NCI-H2227 treated with DMSO at 0.1 percent for 48 hours (cell line): ENCODE results near the gene GHSR.

Experiments
- DNase-seq: peaks from one replicate; lab custom pipeline; 2025; lab: John Stamatoyannopoulos, UW

The GHSR gene

GRCh38 chr3:172437713-172438112 lies 10.5 kb downstream of the GHSR start:
- no peak for DNase-seq

- no peak for DNase-seq
These were observed 32.9 kb downstream of the GHSR start for GRCh38 chr3:172415323-172415722.

GRCh38 chr3:172411478-172411947 lies 36.7 kb downstream of the GHSR start:
- DNase-seq = no peak

- DNase-seq = no peak
These were observed 37.4 kb downstream of the GHSR start for GRCh38 chr3:172410702-172411477.

DNA sequence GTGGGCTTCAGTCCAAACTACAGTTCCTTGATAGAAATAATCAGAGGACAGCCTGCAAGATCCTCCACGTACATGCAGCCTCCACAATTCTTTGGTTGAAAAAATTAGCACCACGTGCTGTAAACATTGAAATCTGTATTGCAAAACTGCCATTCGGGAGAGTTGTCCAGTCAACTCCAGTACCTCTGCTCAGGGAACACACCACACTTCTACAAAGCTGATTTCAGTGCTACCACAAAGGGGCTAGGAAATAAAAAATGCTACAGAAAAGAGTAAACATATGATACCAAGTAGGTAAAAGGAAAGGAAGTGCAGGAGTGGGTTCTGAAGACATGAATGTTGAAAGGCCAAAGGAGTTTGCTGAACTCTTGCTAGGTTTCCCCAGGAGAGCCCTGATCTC lies 40.4 kb downstream of the GHSR start:
- DNase-seq = no peak

DNA sequence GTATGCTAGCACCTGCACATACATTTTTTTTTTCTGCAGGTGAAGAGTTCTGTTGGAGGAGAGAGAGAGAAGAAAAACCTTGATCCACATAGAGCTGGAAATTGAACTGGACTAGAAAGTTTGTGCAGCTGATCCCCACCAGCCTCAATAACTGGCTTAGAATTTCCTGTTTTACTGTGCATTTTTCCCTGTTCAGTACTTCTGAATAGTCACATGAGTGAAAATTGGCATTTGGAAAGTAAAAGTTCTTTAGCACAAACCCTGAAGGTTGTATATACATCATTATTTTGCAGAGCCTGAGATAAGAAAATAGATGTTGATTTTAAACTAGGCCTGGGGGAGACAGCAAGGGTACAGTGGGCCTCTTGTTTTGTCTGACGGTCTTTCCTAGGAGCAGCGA lies 42.3 kb downstream of the GHSR start:
- no peak for DNase-seq

GRCh38 chr3:172404237-172404962 lies 43.9 kb downstream of the GHSR start:
- no peak for DNase-seq

DNA sequence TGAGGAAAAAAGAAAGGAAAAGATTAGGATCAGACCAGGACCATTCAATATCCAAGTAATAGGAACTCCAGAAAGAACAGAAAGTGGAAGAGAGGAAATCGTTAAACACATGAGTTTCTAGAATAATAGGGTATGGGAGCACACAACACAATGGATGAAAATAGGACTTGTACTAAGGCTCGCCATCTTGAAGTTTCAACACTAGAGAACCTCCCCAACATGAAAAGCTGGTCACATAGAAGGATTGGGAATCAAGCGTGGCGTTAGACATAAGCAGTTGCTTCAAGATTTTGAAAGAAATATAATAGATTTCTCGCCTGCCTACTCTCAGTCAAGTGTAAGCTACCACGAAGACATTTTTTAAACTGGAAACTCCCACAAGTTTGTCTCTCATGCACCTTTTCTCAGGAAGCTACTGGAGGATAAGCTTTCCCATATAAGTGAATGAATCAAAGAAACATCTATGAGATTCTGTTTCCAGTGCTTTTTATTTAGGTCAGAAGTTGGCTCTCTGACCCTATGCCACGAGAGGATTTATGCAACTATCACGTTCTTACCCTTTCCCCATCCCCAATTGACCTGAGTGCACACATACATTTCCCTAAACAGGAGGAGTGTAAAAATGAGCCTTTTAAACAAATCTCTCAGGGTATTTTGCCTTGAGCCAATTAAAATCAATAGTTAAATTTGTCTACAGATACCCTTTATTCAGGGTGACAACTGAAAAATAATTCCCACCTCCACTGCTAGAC lies 45.2 kb downstream of the GHSR start:
- DNase-seq = no peak

DNA sequence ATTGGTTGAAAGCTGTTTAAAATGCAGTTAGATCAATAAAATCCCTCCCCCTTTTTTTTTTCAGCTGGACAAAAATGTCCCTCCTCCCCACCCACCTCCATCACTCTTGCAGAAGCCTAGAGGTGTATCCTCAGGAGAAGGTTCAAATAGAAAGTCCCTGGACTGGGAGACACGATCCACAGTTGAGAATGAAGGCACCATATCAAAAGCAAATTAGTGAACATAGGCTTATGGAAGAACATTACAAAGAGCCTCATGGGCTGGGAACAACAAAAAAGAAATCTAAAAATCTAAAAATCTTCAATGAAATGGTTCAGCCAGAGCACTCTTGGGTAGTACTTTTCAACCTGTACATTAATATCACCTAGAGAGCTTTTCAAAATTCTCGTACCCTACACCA lies 46.2 kb downstream of the GHSR start:
- DNase-seq = no peak

- DNase-seq = no peak
These were observed 49.8 kb downstream of the GHSR start for GRCh38 chr3:172398484-172398883.

DNA sequence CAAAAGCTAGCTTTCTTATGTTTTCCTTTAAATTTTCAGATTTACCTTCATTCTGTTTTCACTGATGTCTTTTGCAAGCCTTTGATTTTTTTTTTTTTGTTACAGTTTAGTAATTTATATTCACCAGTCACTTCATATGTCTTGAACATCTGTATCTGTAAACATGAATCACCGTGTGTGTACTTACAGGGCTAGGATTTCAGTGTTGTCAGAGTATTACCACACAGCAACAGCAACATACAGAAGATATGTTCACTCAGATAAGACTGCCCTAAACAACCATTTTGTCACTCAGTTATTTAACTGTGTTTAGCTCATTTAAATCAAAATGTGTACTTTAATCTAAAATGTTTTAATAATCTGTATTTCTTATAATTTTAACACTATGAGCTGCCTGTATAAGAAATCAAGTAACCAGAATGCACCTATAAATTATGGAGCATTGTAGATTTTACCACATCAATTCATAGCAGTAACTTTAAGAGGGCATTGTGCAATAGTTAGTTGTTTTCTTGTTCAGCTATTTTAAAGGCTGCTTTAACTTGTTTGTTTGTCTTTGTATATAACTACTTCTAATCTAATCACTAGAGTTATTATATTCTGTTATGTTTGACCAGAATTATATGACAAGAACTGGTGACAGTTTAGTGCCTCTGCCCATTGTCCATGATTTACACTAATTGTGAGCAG lies 50.4 kb downstream of the GHSR start:
- no peak for DNase-seq

GRCh38 chr3:172396400-172396799 lies 51.9 kb downstream of the GHSR start:
- DNase-seq = no peak

DNA sequence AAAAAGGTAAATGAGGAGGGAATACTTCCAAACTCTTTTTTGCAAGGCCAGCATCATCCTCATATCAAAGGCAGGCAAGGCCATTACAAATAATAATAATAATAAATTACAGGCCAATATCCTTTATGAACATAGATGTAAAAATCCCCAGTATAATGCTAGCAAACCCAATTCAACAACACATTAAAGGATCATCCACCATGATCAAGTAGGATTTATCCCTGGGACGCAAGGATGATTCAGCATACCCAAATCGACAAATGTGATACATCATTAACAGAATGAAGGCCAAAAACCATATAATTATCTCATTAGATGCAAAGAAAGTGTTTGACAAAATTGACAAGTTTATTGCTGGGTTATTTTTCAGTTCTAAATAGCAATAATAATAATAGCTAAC lies 53.6 kb downstream of the GHSR start:
- DNase-seq = no peak
